HuH-7 (cell line): ENCODE measurements around the gene TPP2.

Experiments
- DNase-seq: peaks from one replicate; pipeline ENCODE4 v3.0.0; 2011; ENCODE audit warnings: low spot score

Gene TPP2

GRCh38 chr13:102657630-102658029, 60.8 kb downstream of the TPP2 start:
- DNase-seq = no peak

- no peak for DNase-seq
These were observed 61.9 kb downstream of the TPP2 start for GRCh38 chr13:102658660-102659059.

DNA sequence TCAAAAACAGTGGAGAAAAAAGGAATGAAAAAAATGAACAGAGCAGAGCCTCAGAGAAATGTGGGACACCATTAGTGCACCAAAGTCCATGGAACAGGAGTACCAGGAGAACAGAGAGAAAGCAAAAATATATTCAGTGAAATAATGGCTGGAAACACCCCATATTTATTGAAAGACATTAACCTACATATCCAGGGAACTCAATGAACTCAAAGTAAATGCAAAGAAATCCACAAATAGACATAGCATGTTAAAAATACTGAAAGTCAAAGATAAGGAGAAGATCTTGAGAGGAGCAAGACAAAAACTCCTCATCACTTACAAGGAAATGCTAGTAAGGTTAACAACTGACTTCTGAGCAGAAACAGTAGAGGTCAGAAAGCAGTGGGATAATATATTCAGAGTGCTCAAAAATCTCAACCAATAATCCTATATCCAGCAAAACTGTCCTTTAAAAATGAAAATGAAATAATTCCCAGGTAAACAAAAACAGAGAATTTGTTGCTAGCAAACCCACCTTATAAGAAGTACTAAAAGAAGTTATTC, 62.5 kb downstream of the TPP2 start:
- DNase-seq = no peak

GRCh38 chr13:102667023-102667422, 70.2 kb downstream of the TPP2 start:
- DNase-seq = no peak

- no peak for DNase-seq
These were observed 71.1 kb downstream of the TPP2 start for GRCh38 chr13:102667911-102668310.

- DNase-seq = no peak
These were observed 73.3 kb downstream of the TPP2 start for GRCh38 chr13:102670130-102670529.

DNA sequence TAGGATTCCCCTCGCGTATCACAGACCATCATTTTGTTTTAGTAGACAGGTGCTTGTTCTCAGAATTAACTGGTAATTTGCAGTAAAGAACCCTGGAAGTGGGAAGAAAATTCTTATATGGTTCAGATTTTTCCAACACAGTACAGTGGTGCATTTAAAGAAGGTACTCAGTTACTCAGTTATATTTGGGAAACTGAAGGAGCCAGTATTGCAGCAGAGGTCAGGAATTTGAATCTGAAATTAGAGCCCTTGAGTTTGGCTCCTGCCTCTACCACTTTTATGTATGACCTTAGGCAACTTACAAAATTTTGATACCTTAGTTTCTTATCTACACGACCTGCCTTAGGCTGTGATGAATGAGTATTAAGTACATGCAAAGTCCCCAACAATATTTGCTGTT, 78.3 kb downstream of the TPP2 start:
- DNase-seq = no peak

- DNase-seq = no peak
These were observed 80.3 kb downstream of the TPP2 start for GRCh38 chr13:102677122-102677521.

- no peak for DNase-seq
These were observed 81.7 kb downstream of the TPP2 start for GRCh38 chr13:102678339-102679107.

- DNase-seq = no peak
These were observed 82.8 kb downstream of the TPP2 start for GRCh38 chr13:102679449-102680132.

GRCh38 chr13:102680133-102680717, 83.4 kb downstream of the TPP2 start:
- no peak for DNase-seq

DNA sequence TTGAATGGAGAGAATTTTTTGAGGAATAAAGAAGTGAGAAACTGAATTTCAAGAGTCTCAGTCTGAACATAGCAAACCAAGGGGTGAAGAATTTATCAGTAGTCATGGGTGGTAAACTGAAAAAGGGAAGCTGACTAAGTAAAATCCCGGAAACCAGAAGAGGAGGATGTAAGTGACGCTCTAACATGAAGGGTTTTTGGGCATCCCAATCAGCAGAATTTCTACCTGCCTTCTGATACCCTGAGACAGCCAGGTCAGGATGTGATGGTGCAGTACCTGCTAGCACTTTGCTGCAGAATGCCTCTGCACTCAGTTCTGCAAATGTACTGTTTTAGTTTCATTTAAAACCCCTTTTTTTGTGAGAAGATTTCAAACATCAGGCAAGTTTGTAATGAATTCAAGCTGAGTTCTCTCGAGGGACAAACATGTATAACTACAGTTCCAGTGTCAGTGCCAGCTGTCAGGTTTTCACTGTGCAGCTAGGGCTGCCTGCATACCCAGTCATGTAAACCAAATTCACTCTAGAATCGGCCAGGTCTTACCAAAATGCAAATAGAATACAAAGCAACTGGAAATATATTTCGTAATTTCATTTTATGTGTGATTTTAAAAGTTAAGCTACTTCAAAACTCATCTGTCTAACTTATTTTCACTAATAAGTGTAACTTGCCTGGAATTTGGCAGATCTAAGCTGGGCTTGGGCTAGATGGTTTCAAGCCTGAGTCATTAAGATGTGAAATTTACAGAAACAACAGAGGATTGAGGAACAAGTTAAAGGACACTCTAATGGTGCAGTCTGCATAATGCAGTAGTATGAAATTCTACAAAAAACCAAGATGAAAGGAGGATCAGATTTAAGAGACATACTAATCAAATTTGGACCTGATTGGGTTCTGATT, 84.3 kb downstream of the TPP2 start:
- no peak for DNase-seq

GRCh38 chr13:102682211-102682610, 85.4 kb downstream of the TPP2 start:
- no peak for DNase-seq

GRCh38 chr13:102682727-102683126, 85.9 kb downstream of the TPP2 start:
- no peak for DNase-seq

DNA sequence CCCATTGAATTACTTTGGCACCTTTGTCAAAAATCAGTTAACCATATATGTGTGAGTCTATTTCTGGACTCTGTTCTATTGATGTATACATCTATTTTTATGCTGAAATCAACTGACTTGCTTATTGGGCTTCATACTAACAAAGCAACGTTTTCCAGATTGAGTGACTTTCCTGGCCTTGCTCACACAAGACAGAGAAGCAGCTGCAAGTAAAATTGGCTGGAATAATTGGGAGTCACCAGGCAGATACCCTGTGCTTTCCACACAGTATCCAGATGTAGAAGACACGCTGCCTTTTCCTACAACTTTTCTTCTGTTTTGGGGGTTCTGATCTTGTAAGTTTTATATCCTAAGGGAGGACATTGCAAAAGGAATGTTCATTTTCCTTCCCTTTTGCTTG, 86.9 kb downstream of the TPP2 start:
- no peak for DNase-seq

DNA sequence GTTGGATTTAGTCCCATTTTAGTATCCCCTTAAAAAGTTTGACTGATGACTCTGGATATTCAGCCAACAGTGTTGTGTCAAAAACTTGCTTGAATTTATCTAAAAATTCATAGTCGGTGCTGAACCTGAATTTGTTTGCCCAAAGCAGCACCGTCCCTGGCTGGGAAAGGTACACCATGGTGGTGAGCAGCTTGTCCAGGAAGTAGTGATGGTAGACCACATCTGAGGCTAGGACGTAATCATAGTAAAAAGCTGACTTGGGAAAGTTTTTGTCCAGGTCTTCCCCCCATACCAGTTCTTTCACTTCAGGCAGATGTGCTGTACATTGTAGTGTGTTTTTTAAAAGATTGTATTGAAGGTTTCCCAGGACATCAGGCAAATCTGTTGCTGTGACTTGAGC, 89.2 kb downstream of the TPP2 start:
- DNase-seq = no peak

GRCh38 chr13:102687520-102687919, 90.7 kb downstream of the TPP2 start:
- no peak for DNase-seq

DNA sequence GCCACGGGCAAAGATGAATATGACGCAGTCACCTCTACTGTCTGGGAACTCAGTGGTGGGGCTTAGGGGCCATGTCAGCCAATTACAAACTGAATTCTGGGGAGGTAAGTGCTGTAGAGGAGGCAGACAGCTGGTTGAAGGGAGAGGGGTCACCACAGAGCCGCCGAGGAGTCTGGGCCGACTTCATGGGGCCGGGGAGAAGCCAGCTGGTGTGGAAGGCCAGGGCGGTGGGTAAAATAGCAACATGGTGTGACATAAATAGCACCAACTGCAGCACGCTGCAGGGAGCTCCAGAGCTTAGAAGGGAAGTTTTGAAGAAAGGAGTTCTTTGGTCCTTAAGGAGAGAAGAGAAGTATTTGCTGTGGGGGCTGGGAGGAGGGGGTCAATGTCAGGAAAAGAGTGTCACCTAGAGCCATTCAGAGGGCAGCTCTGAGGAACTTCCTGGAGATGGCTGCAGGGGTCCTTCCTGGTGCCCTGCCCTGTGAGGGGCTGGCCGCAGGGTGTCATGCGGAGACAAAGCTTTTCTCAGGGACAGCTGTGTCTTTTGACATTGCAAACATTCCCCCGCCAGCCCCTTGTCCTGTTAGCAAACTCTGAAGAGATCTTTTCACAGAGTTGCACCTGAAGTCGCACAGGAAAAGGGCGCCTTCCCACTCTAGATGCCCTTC, 91.7 kb downstream of the TPP2 start:
- no peak for DNase-seq

DNA sequence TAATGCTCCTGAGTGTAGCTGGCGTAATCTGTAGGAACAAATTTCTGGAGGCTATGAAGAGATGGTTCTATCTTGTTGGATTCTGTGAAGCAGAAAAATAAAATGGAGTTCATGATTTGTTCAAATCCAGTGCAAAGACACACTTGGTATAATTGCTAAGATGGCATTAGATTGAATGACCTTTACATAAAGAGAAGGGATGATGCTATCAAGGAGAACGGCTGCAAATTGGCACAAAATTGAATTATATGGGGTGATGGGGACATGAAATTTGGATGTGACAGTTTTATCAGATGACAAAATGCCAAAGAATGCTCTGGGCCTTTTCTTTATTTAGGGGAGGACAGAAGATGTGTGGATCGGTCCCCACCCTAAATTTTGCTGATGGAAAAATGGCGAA, 94.1 kb downstream of the TPP2 start:
- no peak for DNase-seq

DNA sequence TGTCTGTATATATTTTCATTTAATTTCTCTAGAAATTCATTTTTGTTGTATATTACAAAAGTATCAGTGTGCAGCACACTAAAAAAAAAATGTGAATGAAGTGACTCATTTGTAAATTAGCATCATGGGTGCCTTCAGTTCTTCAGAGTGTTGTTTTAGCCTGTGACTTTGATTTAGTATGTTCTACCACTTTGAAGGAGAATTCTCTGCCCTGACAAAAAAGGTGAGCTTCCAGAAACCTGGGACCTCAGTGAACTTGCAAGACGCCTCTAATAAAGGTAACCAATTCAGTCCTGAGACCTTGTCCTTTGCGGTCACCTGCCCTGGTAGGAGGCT, 95.7 kb downstream of the TPP2 start:
- DNase-seq = no peak

DNA sequence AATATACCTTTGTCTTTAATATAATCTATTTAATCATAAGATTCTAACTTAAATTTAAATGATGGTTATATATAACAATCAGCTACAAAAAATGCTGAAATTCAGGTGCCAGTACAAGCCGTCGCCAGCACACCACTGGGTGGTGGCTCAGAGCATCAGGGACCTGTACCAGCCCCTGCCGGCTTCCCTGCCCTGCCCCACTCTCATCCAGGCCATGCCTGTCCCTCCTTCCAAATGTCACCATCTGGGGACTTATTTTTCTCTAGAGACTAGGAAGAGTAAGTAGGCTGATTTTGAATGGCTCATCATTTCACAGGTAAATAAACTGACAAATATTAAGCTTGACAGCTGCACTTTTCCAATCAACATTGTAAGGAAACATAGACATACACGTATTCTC, 96.5 kb downstream of the TPP2 start:
- DNase-seq = no peak

DNA sequence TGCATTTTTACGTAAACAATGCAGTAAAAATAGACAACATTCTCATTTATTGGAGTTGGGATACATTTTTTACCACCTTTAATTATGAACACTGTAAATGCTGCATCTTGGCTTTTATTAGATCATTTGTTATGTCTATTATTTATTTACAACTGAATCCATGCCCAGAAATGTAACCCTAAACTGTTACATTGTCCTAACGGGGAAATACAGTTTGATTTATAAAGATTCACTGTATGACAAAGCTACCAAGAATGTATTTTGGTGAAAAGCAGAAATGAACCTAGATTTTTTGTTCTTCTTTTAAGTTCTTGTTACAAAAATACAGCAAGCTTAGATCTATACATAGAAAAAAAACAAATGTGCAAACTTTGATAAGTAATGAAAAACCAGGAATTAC, 97.0 kb downstream of the TPP2 start:
- no peak for DNase-seq
